ENCODE measurements around the gene ST8SIA5. TPM values are rescaled to one million over a fixed set of nuclear protein-coding genes. Genes with fewer than 3 reads are reported as not detected.

ST8SIA5 gene
- total RNA-seq, 4 donors from 2014 or later, result not detected

GRCh38 chr18:46641917-46642316, 114.9 kb downstream of the ST8SIA5 start:
- Histone ChIP-seq H3K36me3 (no peaks in the 10 kb centered on the region), H3K9me3 (no peaks in the 10 kb centered on the region), H3K27me3 (no peaks in the 10 kb centered on the region), H3K27ac (no peak overlapping the region), H3K4me1 (no peaks in the 10 kb centered on the region), H3K4me3 (no peak overlapping the region)
- TF ChIP-seq POLR2A (IDR thresholded peaks at IDR 0.05) (no peak), CTCF (IDR thresholded peaks at IDR 0.05) (no peak)
- 77 to 81% methylated on average over 6 to 7 of the region's 7 CpGs for WGBS, 2 donors
- no peak for DNase-seq
- intact Hi-C loops (cut with DNase I), result no loop called here

- TF ChIP-seq POLR2A (IDR thresholded peaks at IDR 0.05) (no peak), CTCF (IDR thresholded peaks at IDR 0.05) (no peak)
- H3K27me3 ChIP-seq, result no peaks in the 10 kb centered on the region
- intact Hi-C loops (cut with DNase I), result no loop called here
- no peaks in the 10 kb centered on the region for H3K9me3 ChIP-seq
- no peaks in the 10 kb centered on the region for H3K4me1 ChIP-seq
- 33 to 89% methylated on average over 1 to 5 of the region's 6 CpGs for WGBS, 2 donors
- no peak for DNase-seq
- H3K36me3 ChIP-seq, result no peaks in the 10 kb centered on the region
- no peak overlapping the region for H3K27ac ChIP-seq
- H3K4me3 ChIP-seq, result no peak overlapping the region
These were observed 117.5 kb downstream of the ST8SIA5 start for GRCh38 chr18:46639386-46639785.

- Histone ChIP-seq H3K9me3 (no peaks in the 10 kb centered on the region), H3K4me3 (no peak overlapping the region), H3K4me1 (no peaks in the 10 kb centered on the region), H3K36me3 (no peaks in the 10 kb centered on the region), H3K27me3 (no peaks in the 10 kb centered on the region), H3K27ac (no peak overlapping the region)
- no peak for TF ChIP-seq CTCF (IDR thresholded peaks at IDR 0.05)
- no peak for TF ChIP-seq POLR2A (IDR thresholded peaks at IDR 0.05)
- no peak for DNase-seq
- intact Hi-C loops (cut with DNase I), result no loop called here
- WGBS, 2 donors, result 74 to 83% methylated on average over 4 to 7 of the region's 7 CpGs
These were observed 120.7 kb downstream of the ST8SIA5 start for GRCh38 chr18:46636040-46636630.

- no peak for DNase-seq
- intact Hi-C loops (cut with DNase I), result no loop called here
- Histone ChIP-seq H3K27me3 (peaks cover 0 to 10% (median 0%) of the 10 kb centered on the region in 4 donors), H3K4me3 (no peak overlapping the region), H3K9me3 (no peaks in the 10 kb centered on the region), H3K36me3 (no peaks in the 10 kb centered on the region), H3K27ac (no peak overlapping the region), H3K4me1 (no peaks in the 10 kb centered on the region)
- TF ChIP-seq CTCF (IDR thresholded peaks at IDR 0.05) (no peak), POLR2A (IDR thresholded peaks at IDR 0.05) (no peak)
- 58 to 66% methylated on average over 6 to 7 of the region's 8 CpGs for WGBS, 2 donors
These were observed 124.3 kb downstream of the ST8SIA5 start for GRCh38 chr18:46632401-46633071.

- Histone ChIP-seq H3K9me3 (no peaks in the 10 kb centered on the region), H3K4me1 (no peaks in the 10 kb centered on the region), H3K4me3 (no peak overlapping the region), H3K27me3 (peaks cover 0 to 10% (median 0%) of the 10 kb centered on the region in 4 donors), H3K36me3 (no peaks in the 10 kb centered on the region), H3K27ac (no peak overlapping the region)
- intact Hi-C loops (cut with DNase I), result no loop called here
- no peak for DNase-seq
- 70 to 71% methylated on average over 2 to 3 of the region's 3 CpGs for WGBS, 2 donors
- TF ChIP-seq CTCF (IDR thresholded peaks at IDR 0.05) (no peak), POLR2A (IDR thresholded peaks at IDR 0.05) (no peak)
These were observed 125.9 kb downstream of the ST8SIA5 start for GRCh38 chr18:46630991-46631390.
